Retinal pigment epithelial cell (primary cell): ENCODE measurements around the gene NBPF3.

ENCODE experiments used
- DNase-seq: peaks from one replicate; pipeline ENCODE4 v3.0.0-alpha.2; 2010; ENCODE audit warnings: low read depth
- H3K4me3 ChIP-seq: 2 replicates; pipeline ENCODE4 v1.5.1; 2011; ENCODE audit warnings: mild to moderate bottlenecking, low read length, control low read depth, moderate library complexity
- TF ChIP-seq, protein P1 (sequence below): conservative IDR thresholded peaks from 2 replicates; pipeline ENCODE4 v1.5.1; 2011; ENCODE audit warnings: low read depth, low read length, control low read depth, inconsistent platforms

Gene NBPF3

DNA sequence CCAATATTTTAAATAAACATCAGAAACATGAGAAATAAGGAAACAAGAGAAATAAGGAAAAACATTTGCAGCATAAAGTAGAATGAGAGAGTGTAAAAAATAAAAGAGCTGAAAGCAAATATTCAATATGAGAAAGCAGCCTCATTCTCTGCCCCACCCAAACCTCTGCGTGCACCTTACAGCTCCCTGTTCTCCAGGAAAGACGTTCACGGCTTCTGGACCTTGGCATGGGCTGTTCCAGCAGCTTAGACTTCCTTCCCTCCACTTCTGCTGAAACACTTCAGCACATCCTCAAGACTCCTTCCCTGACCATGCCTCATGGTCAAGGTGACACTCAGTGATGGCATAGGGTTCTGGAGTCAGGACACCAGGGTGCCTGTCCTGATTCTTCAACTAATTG, 92.6 kb downstream of the NBPF3 start:
- no peak for DNase-seq
- H3K4me3 ChIP-seq, result no peak overlapping the region
- TF ChIP-seq, protein P1, sequence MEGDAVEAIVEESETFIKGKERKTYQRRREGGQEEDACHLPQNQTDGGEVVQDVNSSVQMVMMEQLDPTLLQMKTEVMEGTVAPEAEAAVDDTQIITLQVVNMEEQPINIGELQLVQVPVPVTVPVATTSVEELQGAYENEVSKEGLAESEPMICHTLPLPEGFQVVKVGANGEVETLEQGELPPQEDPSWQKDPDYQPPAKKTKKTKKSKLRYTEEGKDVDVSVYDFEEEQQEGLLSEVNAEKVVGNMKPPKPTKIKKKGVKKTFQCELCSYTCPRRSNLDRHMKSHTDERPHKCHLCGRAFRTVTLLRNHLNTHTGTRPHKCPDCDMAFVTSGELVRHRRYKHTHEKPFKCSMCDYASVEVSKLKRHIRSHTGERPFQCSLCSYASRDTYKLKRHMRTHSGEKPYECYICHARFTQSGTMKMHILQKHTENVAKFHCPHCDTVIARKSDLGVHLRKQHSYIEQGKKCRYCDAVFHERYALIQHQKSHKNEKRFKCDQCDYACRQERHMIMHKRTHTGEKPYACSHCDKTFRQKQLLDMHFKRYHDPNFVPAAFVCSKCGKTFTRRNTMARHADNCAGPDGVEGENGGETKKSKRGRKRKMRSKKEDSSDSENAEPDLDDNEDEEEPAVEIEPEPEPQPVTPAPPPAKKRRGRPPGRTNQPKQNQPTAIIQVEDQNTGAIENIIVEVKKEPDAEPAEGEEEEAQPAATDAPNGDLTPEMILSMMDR, result no peak

GRCh38 chr1:21532992-21533534, 93.1 kb downstream of the NBPF3 start:
- no peak for DNase-seq
- TF ChIP-seq, protein P1, result no peak
- no peak overlapping the region for H3K4me3 ChIP-seq

DNA sequence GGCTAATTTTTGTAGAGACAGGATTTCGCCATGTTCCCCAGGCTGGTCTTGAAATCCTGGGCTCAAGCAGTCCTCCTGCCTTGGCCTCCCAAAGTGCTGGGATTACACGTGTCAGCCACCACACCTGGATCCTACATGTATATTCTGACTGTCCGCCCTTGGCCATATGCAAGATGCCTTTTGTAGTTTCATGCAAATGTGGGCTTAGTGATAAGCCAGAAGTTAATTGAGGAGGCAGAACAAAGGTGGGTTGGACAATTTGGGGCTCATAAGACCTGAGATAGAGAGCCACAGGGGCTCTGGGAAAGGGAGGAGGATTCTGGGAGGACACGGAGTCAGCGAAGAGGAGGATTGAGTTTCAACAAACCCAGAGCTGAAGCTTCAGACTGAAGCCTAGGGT, 94.2 kb downstream of the NBPF3 start:
- no peak overlapping the region for H3K4me3 ChIP-seq
- TF ChIP-seq, protein P1, result no peak
- DNase-seq, result no peak
